HepG2 (cell line): Measurements from ENCODE around the gene INO80C. TPM values are rescaled to one million over a fixed set of nuclear protein-coding genes. Genes with fewer than 3 reads are reported as not detected.

Experiments
- BCLAF1 ChIP-seq: fragments of 450-650 bp; IDR thresholded peaks from 2 replicates; pipeline ENCODE4 v1.6.1; 2017; ENCODE audit warnings: mild to moderate bottlenecking
- CBX5 ChIP-seq: sonication (generic); formaldehyde crosslinking; IDR thresholded peaks from 2 replicates; pipeline ENCODE4 v1.4.0; 2020; ENCODE audit warnings: missing genetic modification reagents, borderline replicate concordance
- HINFP ChIP-seq: sonication (generic); formaldehyde crosslinking; IDR thresholded peaks from 2 replicates; pipeline ENCODE4 v1.4.0; 2020; ENCODE audit warnings: low read depth, mild to moderate bottlenecking, missing genetic modification reagents
- IKZF1 ChIP-seq: fragments of 450-650 bp; IDR thresholded peaks from 2 replicates; pipeline ENCODE4 v1.7.1; 2016
- MIER2 ChIP-seq: IDR thresholded peaks from 2 replicates; pipeline ENCODE4 v1.6.1; 2016; ENCODE audit warnings: missing biosample characterization, missing genetic modification reagents
- NFE2 ChIP-seq: sonication (generic); formaldehyde crosslinking; IDR thresholded peaks from 2 replicates; pipeline ENCODE4 v1.4.0; 2020; ENCODE audit warnings: missing genetic modification reagents
- PRDM15 ChIP-seq: sonication (generic); formaldehyde crosslinking; IDR thresholded peaks from 2 replicates; pipeline ENCODE4 v1.4.0; 2020; ENCODE audit warnings: missing genetic modification reagents
- PRMT3 ChIP-seq: sonication (generic); formaldehyde crosslinking; IDR thresholded peaks from 2 replicates; pipeline ENCODE4 v1.8.1; 2022; ENCODE audit warnings: low read depth, mild to moderate bottlenecking, moderate library complexity, missing genetic modification reagents, borderline replicate concordance
- PTBP1 ChIP-seq: fragments of 200-400 bp; formaldehyde crosslinking; IDR thresholded peaks from 2 replicates; pipeline ENCODE4 v1.6.1; 2018; ENCODE audit warnings: low read length, low read depth; ENCODE audit not compliant: poor library complexity, severe bottlenecking
- SETDB1 ChIP-seq: sonication (generic); formaldehyde crosslinking; IDR thresholded peaks from 2 replicates; pipeline ENCODE4 v1.5.1; 2020; ENCODE audit warnings: missing genetic modification reagents, mild to moderate bottlenecking, borderline replicate concordance
- TAF1 ChIP-seq: sonication (generic); formaldehyde crosslinking; IDR thresholded peaks from 2 replicates; pipeline ENCODE4 v1.4.0; 2020; ENCODE audit warnings: missing genetic modification reagents
- TCF7 ChIP-seq: sonication (generic); IDR thresholded peaks from 2 replicates; pipeline ENCODE4 v1.6.1; 2016; ENCODE audit warnings: antibody characterized with exemption, low read depth
- ZBTB20 ChIP-seq: sonication (generic); formaldehyde crosslinking; IDR thresholded peaks from 2 replicates; pipeline ENCODE4 v1.8.1; 2023; ENCODE audit warnings: missing genetic modification reagents, low read depth, mild to moderate bottlenecking, borderline replicate concordance
- ZFP90 ChIP-seq: sonication (generic); formaldehyde crosslinking; IDR thresholded peaks from 2 replicates; pipeline ENCODE4 v1.8.0; 2022; ENCODE audit warnings: missing genetic modification reagents, mild to moderate bottlenecking, inconsistent platforms, borderline replicate concordance
- ZMYM4 ChIP-seq: sonication (generic); formaldehyde crosslinking; IDR thresholded peaks from 2 replicates; pipeline ENCODE4 v1.8.1; 2023; ENCODE audit warnings: mild to moderate bottlenecking, missing genetic modification reagents
- ZNF333 ChIP-seq: sonication (generic); formaldehyde crosslinking; IDR thresholded peaks from 2 replicates; pipeline ENCODE4 v1.4.0; 2020; ENCODE audit warnings: mild to moderate bottlenecking, missing genetic modification reagents, borderline replicate concordance
- ZNF33B ChIP-seq: sonication (generic); formaldehyde crosslinking; IDR thresholded peaks from 2 replicates; pipeline ENCODE4 v1.5.1; 2020; ENCODE audit warnings: mild to moderate bottlenecking, missing genetic modification reagents
- ZNF354B ChIP-seq: sonication (generic); formaldehyde crosslinking; IDR thresholded peaks from 2 replicates; pipeline ENCODE4 v1.8.0; 2022; ENCODE audit warnings: mild to moderate bottlenecking, missing genetic modification reagents
- ZNF496 ChIP-seq: sonication (generic); formaldehyde crosslinking; IDR thresholded peaks from 2 replicates; pipeline ENCODE4 v1.8.1; 2023; ENCODE audit warnings: mild to moderate bottlenecking, moderate library complexity, missing genetic modification reagents; ENCODE audit not compliant: insufficient replicate concordance
- ZNF629 ChIP-seq: sonication (generic); formaldehyde crosslinking; conservative IDR thresholded peaks from 2 replicates; pipeline ENCODE4 v1.5.0; 2020; ENCODE audit warnings: missing genetic modification reagents
- ZNF678 ChIP-seq: sonication (generic); formaldehyde crosslinking; IDR thresholded peaks from 2 replicates; pipeline ENCODE4 v1.4.0; 2020; ENCODE audit warnings: mild to moderate bottlenecking, missing genetic modification reagents
- ZNF7 ChIP-seq: IDR thresholded peaks from 2 replicates; pipeline ENCODE4 v1.6.1; 2016; ENCODE audit warnings: missing biosample characterization, missing genetic modification reagents
- ZNF777 ChIP-seq: sonication (generic); formaldehyde crosslinking; IDR thresholded peaks from 2 replicates; pipeline ENCODE4 v1.4.0; 2020; ENCODE audit warnings: missing genetic modification reagents
- polyA plus RNA-seq, 8 experiments: library from polyadenylated mRNA; depleted of rRNA in 3 of 8; stranded (reverse) in 7 of 8; unstranded in 1 of 8; fragments of >200 nt; fragmentation: Illumina TruSeq in 4 of 8; extraction: Trizol in 4 of 8; gene quantifications; 2 replicates each; pipeline versions ENCODE4 v1.2.1 to v1.2.3, GENCODE V29; 2011 to 2016; ENCODE audit warnings: low read depth in 4 of 8, missing spikeins in 1 of 8, mixed read lengths in 1 of 8; ENCODE audit not compliant: insufficient read depth in 1 of 8
- total RNA-seq, 5 experiments: library from RNA; depleted of rRNA; stranded (reverse); fragments of >200 nt; fragmentation: Illumina TruSeq; extraction: Trizol; gene quantifications; 2 replicates each; pipeline ENCODE4 v1.2.3, GENCODE V29; 2016; ENCODE audit warnings: low read depth in 1 of 5

Gene INO80C
- total and polyA plus RNA-seq, 2 of the 13 experiments (the other 11 are each of a cell fraction or from before 2014, with no cell fraction given), result 8.2 to 15.4 TPM

- TF ChIP-seq BCLAF1 (no peak), MIER2 (CRISPR knock-in tag) (peak; percentile 79), HINFP (CRISPR knock-in tag) (peak; percentile 92), ZNF333 (CRISPR knock-in tag) (no peak), ZFP90 (CRISPR knock-in tag) (peak; percentile 52; the same call in 1 of the 2 replicates), PRMT3 (no peak), ZNF678 (no peak; the same call in none of the 2 replicates), ZNF354B (CRISPR knock-in tag) (no peak), ZNF496 (CRISPR knock-in tag) (no peak), ZNF33B (CRISPR knock-in tag) (no peak), TAF1 (CRISPR knock-in tag) (peak; percentile 78), CBX5 (CRISPR knock-in tag) (peak; percentile 88; the same call in 1 of the 2 replicates), NFE2 (no peak), ZNF777 (CRISPR knock-in tag) (peak; percentile 20), PRDM15 (CRISPR knock-in tag) (peak; percentile 100), ZMYM4 (CRISPR knock-in tag) (peak; percentile 96), TCF7 (no peak), PTBP1 (no peak), ZNF629 (no peak; the same call in 1 of the 2 replicates), SETDB1 (CRISPR knock-in tag) (no peak), ZNF7 (CRISPR knock-in tag) (no peak), ZBTB20 (CRISPR knock-in tag) (peak; percentile 66), IKZF1 (no peak)
Measured at GRCh38 chr18:35497370-35498197, at the start of gene INO80C (continued).
